ENCODE measurements around the gene WDSUB1.

- no peak for TF ChIP-seq CTCF (IDR thresholded peaks at IDR 0.05; ENCODE audit: borderline replicate concordance, extremely low read depth, low read length, poor library complexity, severe bottlenecking)
- no peak for TF ChIP-seq EZH2 (IDR thresholded peaks at IDR 0.05; ENCODE audit: borderline replicate concordance, low read depth, low read length, severe bottlenecking)
Observed at GRCh38 chr2:159297042-159297707, 10.7 kb upstream of the WDSUB1 start.
